ENCODE measurements around the gene GNAQ.

Gene GNAQ

GRCh38 chr9:77833561-77834429 lies 197.8 kb downstream of the GNAQ start:
- DNase-seq, result peak; percentile 11

- DNase-seq, result no peak
Observed at GRCh38 chr9:77832639-77833038, 199.0 kb downstream of the GNAQ start.

GRCh38 chr9:77831781-77832180 lies 199.8 kb downstream of the GNAQ start:
- DNase-seq, result no peak

GRCh38 chr9:77830618-77831285 lies 200.9 kb downstream of the GNAQ start:
- DNase-seq, result no peak

GRCh38 chr9:77829420-77829819 lies 202.2 kb downstream of the GNAQ start:
- DNase-seq, result no peak

DNA sequence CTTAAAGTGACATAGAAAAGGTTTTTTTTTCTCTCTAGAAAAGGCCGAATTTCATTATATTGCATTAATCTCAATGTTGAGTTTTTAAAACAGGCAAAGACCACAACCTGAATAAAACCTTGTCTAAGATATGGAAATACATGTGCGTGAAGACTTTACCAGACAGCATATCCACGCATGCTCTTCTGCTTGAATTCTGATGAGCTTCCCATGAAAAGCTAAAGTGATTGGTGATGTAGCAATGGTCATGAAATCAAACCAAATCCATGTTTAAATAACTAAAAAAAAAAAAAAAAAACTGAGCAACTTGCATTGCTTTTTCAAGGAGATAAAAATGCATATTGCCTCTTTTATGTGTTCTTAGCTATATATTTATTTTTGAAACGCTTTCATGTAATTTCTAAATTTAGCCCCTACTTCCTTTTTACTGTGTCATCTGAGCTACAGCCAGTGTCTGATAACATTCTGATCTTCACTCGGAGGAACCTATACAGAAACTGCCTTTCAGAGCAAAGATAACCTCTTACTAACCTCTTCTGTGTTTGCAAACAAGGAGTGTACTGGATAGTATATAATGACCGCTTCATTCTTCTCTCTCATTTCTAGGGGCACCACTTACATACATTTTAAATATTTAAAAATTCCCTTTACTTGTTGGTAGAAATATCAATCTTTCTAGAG lies 204.4 kb downstream of the GNAQ start:
- no peak for DNase-seq

- DNase-seq, result no peak
Observed at GRCh38 chr9:77826621-77827020, 205.0 kb downstream of the GNAQ start.

GRCh38 chr9:77826116-77826515 lies 205.5 kb downstream of the GNAQ start:
- DNase-seq, result no peak

DNA sequence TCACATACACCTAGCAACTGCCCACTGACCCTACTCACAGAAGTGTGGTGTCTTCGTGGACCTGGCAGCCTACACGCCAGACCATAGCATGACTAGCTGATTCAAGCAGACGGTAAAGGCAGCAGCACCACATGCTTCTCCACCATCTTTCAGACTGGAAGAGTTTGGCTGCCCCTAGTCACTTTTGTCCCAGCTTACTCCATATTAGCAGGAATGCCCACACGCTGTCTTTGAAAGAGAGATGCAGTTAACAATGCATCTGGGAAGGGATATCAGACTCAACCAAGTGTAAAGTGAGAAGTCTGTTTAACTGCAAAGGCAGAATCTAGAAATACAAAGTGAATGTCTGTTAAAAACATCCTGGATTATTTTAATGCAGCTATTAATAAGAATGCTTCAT lies 206.2 kb downstream of the GNAQ start:
- DNase-seq, result no peak

GRCh38 chr9:77820293-77820954 lies 211.2 kb downstream of the GNAQ start:
- DNase-seq, result no peak

DNA sequence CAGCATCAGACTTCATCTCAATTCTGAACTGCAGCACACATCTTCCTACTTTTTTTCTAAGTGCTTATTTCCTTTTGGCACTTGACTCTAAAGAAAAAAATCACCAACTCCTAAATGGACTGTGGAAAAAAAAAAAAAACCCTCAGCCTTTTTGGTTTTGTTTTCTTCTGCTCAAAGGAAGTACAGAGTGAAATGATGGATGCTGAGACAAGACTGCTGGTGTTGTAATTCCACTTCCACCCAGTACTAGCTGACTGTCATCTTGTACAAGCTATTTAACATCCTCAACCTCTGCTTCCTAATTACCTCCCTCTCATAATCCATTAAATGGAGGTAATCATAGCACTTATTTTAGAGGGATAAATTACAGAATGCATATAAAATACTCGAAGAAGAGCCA lies 212.0 kb downstream of the GNAQ start:
- no peak for DNase-seq

GRCh38 chr9:77817590-77818311 lies 213.9 kb downstream of the GNAQ start:
- no peak for DNase-seq

DNA sequence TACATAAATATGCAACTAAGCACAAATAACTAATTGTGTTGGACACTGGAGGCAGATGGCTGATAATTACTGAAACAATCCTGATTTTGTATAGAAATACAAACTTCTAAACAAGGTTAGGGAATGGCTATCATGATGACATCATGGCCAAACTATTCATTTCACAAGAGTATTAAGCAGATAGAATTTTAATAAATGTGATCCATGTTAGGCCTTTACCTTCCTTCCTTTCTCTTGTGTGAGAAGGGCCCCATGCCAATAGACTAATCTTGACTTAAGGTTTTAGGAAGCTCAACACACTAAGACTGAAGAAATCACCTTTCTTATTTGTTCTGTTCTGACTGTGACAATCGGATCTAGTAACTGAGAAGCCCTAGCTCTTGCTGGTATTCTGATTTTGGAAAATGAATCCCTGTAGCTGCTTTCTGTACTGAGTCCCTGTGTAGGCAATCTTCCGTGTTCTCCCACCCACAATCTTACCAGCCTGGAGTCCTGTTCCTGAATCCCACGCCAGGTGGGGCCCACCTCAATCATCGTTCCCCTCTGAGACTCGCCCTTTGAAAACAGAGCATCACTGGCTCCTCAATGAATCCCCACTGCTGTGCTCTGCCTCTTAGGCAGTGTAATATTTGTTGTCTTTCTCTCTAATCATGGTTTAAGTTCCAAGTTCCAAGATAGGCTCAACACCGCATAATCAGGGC lies 214.8 kb downstream of the GNAQ start:
- no peak for DNase-seq

DNA sequence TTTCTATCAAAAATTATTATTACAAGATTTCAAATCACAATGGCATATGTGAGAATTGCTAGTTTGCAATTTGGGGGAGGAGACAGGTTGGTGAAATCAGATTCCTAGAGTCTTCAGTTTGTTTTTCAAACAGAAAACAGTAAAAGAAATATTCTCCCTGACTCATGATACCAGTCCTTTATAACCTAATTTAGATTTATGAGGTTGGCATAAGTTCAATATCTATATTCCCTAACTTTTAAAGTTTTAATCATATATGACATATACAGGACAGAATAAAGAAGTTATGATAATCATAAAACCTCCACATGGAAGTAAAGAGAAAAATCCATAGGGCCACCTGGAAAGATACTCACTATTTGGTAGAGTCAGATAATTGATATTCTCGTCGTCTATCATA lies 216.4 kb downstream of the GNAQ start:
- DNase-seq, result no peak

DNA sequence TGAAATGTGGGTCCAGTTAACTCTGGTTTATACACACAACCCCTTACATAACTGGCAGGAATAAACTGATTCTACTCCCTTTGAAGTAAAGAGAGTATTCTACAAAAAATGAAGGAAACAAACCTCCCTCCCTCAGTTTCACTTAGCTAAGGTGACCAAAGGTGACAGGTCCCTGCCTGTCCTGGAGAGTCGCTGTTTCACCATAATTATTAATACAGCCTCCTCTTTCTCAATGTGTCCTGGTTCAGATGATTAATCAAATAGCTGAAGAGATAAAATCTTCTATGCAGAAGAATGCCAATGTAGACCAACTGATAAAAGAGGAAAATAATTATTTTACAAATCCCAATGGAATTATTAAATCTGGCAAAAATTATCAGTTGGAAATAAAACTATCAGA lies 219.8 kb downstream of the GNAQ start:
- DNase-seq, result no peak

- DNase-seq, result peak; percentile 71
Observed at GRCh38 chr9:77810637-77811119, 220.9 kb downstream of the GNAQ start.

DNA sequence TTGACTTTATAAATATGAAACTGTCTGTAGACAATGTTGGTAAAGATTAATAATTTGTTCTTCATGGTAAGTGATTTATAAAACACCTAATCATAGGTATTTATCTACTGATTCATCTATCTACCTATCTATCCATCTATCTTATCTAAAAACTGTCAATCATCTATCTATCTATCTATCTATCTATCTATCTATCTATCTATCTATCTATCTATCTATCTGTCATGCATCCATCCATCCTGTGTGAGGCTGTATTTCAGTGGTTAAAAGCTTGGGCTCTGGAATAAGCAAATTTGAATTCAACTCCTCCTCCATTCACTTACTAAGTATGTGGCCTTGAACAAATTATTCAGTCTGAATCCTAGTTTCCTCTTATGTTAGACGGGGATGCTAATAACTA lies 221.6 kb downstream of the GNAQ start:
- DNase-seq, result no peak

- no peak for DNase-seq
Observed at GRCh38 chr9:77809552-77809951, 222.1 kb downstream of the GNAQ start.

GRCh38 chr9:77808751-77809081 lies 222.9 kb downstream of the GNAQ start:
- DNase-seq, result no peak

DNA sequence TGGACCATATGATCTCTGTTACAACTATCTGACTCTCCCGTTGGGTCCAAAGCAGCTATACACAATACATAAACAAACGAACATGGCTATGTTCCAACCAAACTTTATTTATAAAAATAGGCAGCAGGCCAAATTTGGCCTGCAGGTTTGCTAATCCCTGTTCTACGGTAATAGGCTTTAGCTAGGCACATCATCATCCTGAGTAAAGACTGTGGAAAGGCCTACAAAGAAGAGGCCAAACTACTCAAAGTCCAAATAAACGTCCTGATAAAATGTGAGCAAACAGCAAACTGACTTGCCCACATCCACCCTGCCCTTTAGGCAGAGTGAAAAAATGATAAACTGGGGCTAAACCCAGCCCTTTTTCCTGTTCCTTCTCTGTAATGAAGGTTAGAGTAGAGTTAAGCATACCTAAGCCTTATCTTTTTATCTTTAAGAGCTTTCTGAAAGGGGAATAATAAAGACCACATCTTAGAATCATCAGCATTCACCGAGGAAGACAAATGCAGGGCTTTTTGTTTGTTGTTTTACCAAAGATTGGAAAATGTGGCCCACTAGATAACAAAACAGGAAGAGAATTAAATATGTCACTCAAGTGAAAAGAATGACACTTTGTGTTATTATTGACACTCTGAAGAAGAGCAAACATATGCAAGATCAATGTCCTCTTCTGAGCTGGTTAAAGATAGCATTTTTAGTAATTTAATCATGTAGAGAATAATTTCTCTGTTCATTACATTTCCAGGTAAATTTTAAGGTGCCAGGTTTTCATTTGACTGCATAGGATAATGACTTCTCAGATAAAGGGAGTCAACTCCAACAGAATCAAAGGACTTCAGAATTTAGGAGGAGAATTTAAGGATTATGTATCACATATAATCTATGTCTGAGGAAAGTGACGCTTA lies 223.5 kb downstream of the GNAQ start:
- no peak for DNase-seq

DNA sequence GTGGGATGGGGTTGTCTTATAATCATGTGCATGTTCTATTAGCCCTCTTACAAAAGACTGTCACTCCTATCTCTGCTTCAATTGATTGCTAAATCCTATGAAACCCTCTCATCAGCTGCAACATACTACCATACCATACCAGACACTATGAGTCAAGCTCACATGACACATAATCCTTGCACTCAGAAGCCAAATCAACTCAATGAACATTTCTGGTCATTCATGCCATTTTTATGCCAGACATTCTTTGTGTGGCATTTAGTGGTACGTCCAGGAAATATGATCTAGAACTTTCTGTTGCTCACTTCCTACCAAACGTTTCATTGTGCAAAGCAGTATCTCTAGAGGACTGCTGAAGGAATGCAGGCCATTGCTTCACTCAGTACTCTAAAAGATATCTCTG lies 224.3 kb downstream of the GNAQ start:
- DNase-seq, result no peak

All from NCI-H748 treated with DMSO at 0.1 percent for 48 hours (cell line).